Hepatic stellate cell (primary cell): ENCODE data around the gene DMPK.
A peak's percentile ranks its signal among the peaks of the same experiment; 100 is the strongest.
"Not testable (repeated sequence)": the region's sequence is repeated elsewhere in the genome, so short reads cannot be mapped to it uniquely, and the experiment has no call there.

Experiments used
- DNase-seq: peaks from one replicate; pipeline ENCODE4 v3.0.0; 2011; ENCODE audit warnings: low spot score

DMPK gene

GRCh38 chr19:45814851-45815480 is 32.7 kb upstream of the DMPK start, which contains the start of gene RSPH6A:
Gene RSPH6A (minus strand): TSS chr19:45815308. CDS start chr19:45815176, 132 bp downstream.
- no peak for DNase-seq

- no peak for DNase-seq
These were observed 32.0 kb upstream of the DMPK start for GRCh38 chr19:45814166-45814780.

- no peak for DNase-seq
These were observed 30.0 kb upstream of the DMPK start for GRCh38 chr19:45812297-45812696.

- peak; percentile 49 for DNase-seq
These were observed 27.4 kb upstream of the DMPK start for GRCh38 chr19:45809643-45810159.

GRCh38 chr19:45805719-45806118 is 23.4 kb upstream of the DMPK start:
- DNase-seq: no peak

- DNase-seq: no peak
These were observed 22.6 kb upstream of the DMPK start for GRCh38 chr19:45804959-45805230.

- no peak for DNase-seq
These were observed 22.1 kb upstream of the DMPK start for GRCh38 chr19:45804140-45804958.

GRCh38 chr19:45801603-45802175 is 19.4 kb upstream of the DMPK start:
- no peak for DNase-seq

- peak; percentile 68 for DNase-seq
These were observed 17.8 kb upstream of the DMPK start for GRCh38 chr19:45800070-45800553.

- not testable (repeated sequence) for DNase-seq
These were observed 17.3 kb upstream of the DMPK start for GRCh38 chr19:45799541-45799940.

GRCh38 chr19:45798995-45799517 is 16.8 kb upstream of the DMPK start:
- peak; percentile 93 for DNase-seq

- no peak for DNase-seq
These were observed 12.3 kb upstream of the DMPK start for GRCh38 chr19:45794627-45795026.

GRCh38 chr19:45793876-45794275 is 11.6 kb upstream of the DMPK start:
- DNase-seq: no peak

GRCh38 chr19:45793178-45793564 is 10.9 kb upstream of the DMPK start:
- no peak for DNase-seq

GRCh38 chr19:45792470-45793177 is 10.3 kb upstream of the DMPK start, which contains the start of gene DMWD:
Gene DMWD (minus strand): TSS chr19:45792845. CDS start chr19:45792756, 89 bp downstream.
- DNase-seq: peak; percentile 95

GRCh38 chr19:45791744-45792469 is 9.6 kb upstream of the DMPK start:
- DNase-seq: no peak

GRCh38 chr19:45790942-45791341 is 8.7 kb upstream of the DMPK start:
- no peak for DNase-seq

- DNase-seq: no peak
These were observed 6.9 kb upstream of the DMPK start for GRCh38 chr19:45789035-45789786.

- no peak for DNase-seq
These were observed 4.2 kb upstream of the DMPK start for GRCh38 chr19:45786533-45786894.
